Suprapubic skin (tissue), 4 donors: ENCODE results near the gene PAX5. TPM values are rescaled to one million over a fixed set of nuclear protein-coding genes. Genes with fewer than 3 reads are reported as not detected.

Source experiments
- DNase-seq, 2 donors: peaks; one replicate each; pipeline ENCODE4 v3.0.0-alpha.2; 2019; ENCODE audit warnings: low spot score in 2 of 2
- H3K27ac ChIP-seq: fragments of 200-600 bp; sonication (generic); one replicate; pipeline ENCODE4 v1.5.1; 2019
- H3K27me3 ChIP-seq: fragments of 200-600 bp; sonication (generic); one replicate; pipeline ENCODE4 v1.5.1; 2019
- H3K36me3 ChIP-seq: fragments of 200-600 bp; sonication (generic); one replicate; pipeline ENCODE4 v1.5.1; 2019
- H3K4me1 ChIP-seq: fragments of 200-600 bp; sonication (generic); one replicate; pipeline ENCODE4 v1.5.1; 2019
- H3K4me3 ChIP-seq: fragments of 200-600 bp; sonication (generic); one replicate; pipeline ENCODE4 v1.5.1; 2019; ENCODE audit warnings: mild to moderate bottlenecking
- H3K9me3 ChIP-seq: fragments of 200-600 bp; sonication (generic); one replicate; pipeline ENCODE4 v1.5.1; 2019
- CTCF ChIP-seq, 2 donors: fragments of 200-600 bp in 1 of 2; fragments of 450-650 bp in 1 of 2; sonication (generic) in 1 of 2; IDR thresholded peaks; one replicate each; pipeline ENCODE4 v1.5.1; 2016 to 2019; ENCODE audit warnings: antibody characterized with exemption in 2 of 2, mild to moderate bottlenecking in 1 of 2, moderate library complexity in 1 of 2
- EP300 ChIP-seq: sonication (generic); formaldehyde crosslinking; IDR thresholded peaks from one replicate; pipeline ENCODE4 v1.6.1; 2017; ENCODE audit warnings: antibody characterized with exemption
- POLR2A ChIP-seq, 2 donors: fragments of 450-650 bp; IDR thresholded peaks; one replicate each; pipeline ENCODE4 v1.6.1; 2017; ENCODE audit warnings: antibody characterized with exemption in 2 of 2, mild to moderate bottlenecking in 2 of 2, moderate library complexity in 2 of 2
- POLR2AphosphoS5 ChIP-seq, 3 donors: sonication (generic); formaldehyde crosslinking; IDR thresholded peaks; one replicate each; pipeline ENCODE4 v1.6.1; 2017; ENCODE audit warnings: antibody characterized with exemption in 3 of 3
- WGBS: methylation state at CpG from one replicate; pipeline ENCODE4 v1.1.5; 2018; 5-methylcytosine and 5-hydroxymethylcytosine counted together
- total RNA-seq, 4 donors: library from RNA; depleted of rRNA; stranded (reverse); fragments of >200 nt; gene quantifications; one replicate each; pipeline ENCODE4 v1.1.0, GENCODE V29; 2016

PAX5 gene
- total RNA-seq, 4 donors from 2014 or later, result 0.04 TPM; not detected in 3

GRCh38 chr9:36933676-36934215 is 100.3 kb downstream of the PAX5 start:
- Histone ChIP-seq H3K4me1 (no peaks in the 10 kb centered on the region), H3K27me3 (no peaks in the 10 kb centered on the region), H3K27ac (no peak overlapping the region), H3K9me3 (no peaks in the 10 kb centered on the region), H3K36me3 (no peaks in the 10 kb centered on the region), H3K4me3 (no peak overlapping the region)
- TF ChIP-seq EP300, result no peak
- no peak for TF ChIP-seq POLR2AphosphoS5 (IDR thresholded peaks at IDR 0.05)
- WGBS, result 77% methylated on average over 4 of the region's 6 CpGs
- peak in 1 of 2 donors; percentile 52 for DNase-seq

DNA sequence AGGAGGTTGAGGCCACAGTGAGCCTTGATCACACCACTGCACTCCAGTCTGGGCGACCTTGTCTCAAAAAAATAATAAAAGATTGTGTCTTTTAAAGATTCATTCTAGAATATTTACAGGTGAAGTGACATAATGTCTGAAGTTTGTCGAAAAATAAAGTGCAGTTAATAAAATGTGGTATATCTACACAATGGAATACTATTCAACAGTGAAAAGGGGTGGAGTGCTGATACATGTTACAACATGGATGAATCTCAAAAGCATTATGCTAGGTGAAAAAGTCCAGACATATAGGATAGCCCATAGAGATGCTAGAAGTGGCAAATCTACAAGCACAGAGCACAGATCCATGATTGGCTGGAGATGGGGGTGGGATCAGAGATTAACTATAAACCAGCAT is 101.9 kb downstream of the PAX5 start:
- 50% methylated on average over 2 of the region's 2 CpGs for WGBS
- TF ChIP-seq POLR2AphosphoS5 (IDR thresholded peaks at IDR 0.05) (no peak), CTCF (IDR thresholded peaks at IDR 0.05) (no peak), EP300 (no peak), POLR2A (IDR thresholded peaks at IDR 0.05) (no peak)
- Histone ChIP-seq H3K4me1 (no peaks in the 10 kb centered on the region), H3K27me3 (no peaks in the 10 kb centered on the region), H3K27ac (no peak overlapping the region), H3K4me3 (no peak overlapping the region), H3K36me3 (no peaks in the 10 kb centered on the region), H3K9me3 (no peaks in the 10 kb centered on the region)
- no peak for DNase-seq

DNA sequence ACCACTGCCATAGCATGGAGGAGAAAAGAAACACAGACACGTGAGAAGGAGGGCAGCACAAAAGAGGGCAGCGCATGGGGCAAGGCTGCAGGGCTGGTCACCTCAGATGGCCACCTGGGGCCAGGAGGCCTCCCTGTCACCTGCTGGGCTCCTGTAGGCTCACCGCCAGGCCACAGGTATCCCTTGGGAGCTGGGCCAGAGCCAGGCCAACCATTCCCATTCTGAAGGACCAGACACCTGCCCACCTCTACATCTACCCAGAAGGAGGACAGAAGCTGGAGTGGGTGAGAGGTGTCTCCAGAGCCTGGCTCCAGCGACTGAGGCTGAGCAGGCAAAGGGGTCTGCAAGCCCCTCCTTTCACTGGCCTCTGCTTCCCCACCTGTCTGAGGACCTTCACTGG is 103.1 kb downstream of the PAX5 start:
- Histone ChIP-seq H3K36me3 (no peaks in the 10 kb centered on the region), H3K4me1 (no peaks in the 10 kb centered on the region), H3K27ac (no peak overlapping the region), H3K27me3 (no peaks in the 10 kb centered on the region), H3K9me3 (no peaks in the 10 kb centered on the region), H3K4me3 (no peak overlapping the region)
- TF ChIP-seq POLR2AphosphoS5 (IDR thresholded peaks at IDR 0.05) (no peak), POLR2A (IDR thresholded peaks at IDR 0.05) (no peak), EP300 (no peak), CTCF (IDR thresholded peaks at IDR 0.05) (no peak)
- DNase-seq, result peak in 1 of 2 donors; percentile 65
- WGBS, result 75% methylated on average over 1 of the region's 4 CpGs

- TF ChIP-seq EP300 (no peak), POLR2A (IDR thresholded peaks at IDR 0.05) (no peak), POLR2AphosphoS5 (IDR thresholded peaks at IDR 0.05) (no peak)
- H3K4me1 ChIP-seq, result no peaks in the 10 kb centered on the region
- no peak overlapping the region for H3K27ac ChIP-seq
- no peak overlapping the region for H3K4me3 ChIP-seq
- no peaks in the 10 kb centered on the region for H3K36me3 ChIP-seq
- WGBS, result 91% methylated on average over 5 of the region's 5 CpGs
- no peaks in the 10 kb centered on the region for H3K27me3 ChIP-seq
- no peaks in the 10 kb centered on the region for H3K9me3 ChIP-seq
- peak in 1 of 2 donors; percentile 60 for DNase-seq
These were observed 104.8 kb downstream of the PAX5 start for GRCh38 chr9:36929350-36929675.

GRCh38 chr9:36928670-36929349 is 105.3 kb downstream of the PAX5 start:
- Histone ChIP-seq H3K36me3 (no peaks in the 10 kb centered on the region), H3K9me3 (no peaks in the 10 kb centered on the region), H3K27me3 (no peaks in the 10 kb centered on the region), H3K27ac (no peak overlapping the region), H3K4me3 (no peak overlapping the region), H3K4me1 (no peaks in the 10 kb centered on the region)
- no peak for TF ChIP-seq CTCF (IDR thresholded peaks at IDR 0.05)
- no peak for TF ChIP-seq EP300
- TF ChIP-seq POLR2A (IDR thresholded peaks at IDR 0.05), result no peak
- TF ChIP-seq POLR2AphosphoS5 (IDR thresholded peaks at IDR 0.05), result no peak
- 41% methylated on average over 3 of the region's 3 CpGs for WGBS
- DNase-seq, result peak in 1 of 2 donors; percentile 8

DNA sequence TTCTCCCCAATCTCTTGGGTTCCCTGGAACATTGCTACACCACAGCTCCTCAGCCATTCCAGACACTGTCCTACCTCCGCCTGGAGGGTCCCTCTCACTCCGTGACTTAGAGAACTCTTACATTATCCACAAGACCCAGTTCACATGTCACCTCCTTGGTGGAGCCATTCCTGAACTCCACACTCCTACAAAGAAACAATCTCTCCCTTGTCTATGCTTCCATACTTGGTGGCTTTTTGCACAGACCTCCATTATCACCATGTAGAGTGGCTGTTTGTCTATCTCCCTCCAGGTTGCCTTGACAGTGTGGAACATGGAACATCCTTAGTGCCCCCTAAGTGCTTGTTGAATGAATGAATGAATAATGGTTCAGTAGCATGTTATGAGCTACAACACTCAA is 105.9 kb downstream of the PAX5 start:
- peak in 1 of 2 donors; percentile 31 for DNase-seq
- TF ChIP-seq CTCF (IDR thresholded peaks at IDR 0.05) (no peak), POLR2AphosphoS5 (IDR thresholded peaks at IDR 0.05) (no peak), POLR2A (IDR thresholded peaks at IDR 0.05) (no peak), EP300 (no peak)

More for the DNA sequence above, 105.9 kb downstream of the PAX5 start:
- 96% methylated on average over 2 of the region's 2 CpGs for WGBS
- H3K4me1 ChIP-seq, result no peaks in the 10 kb centered on the region
- no peaks in the 10 kb centered on the region for H3K36me3 ChIP-seq
- H3K9me3 ChIP-seq, result no peaks in the 10 kb centered on the region
- H3K4me3 ChIP-seq, result no peak overlapping the region
- H3K27me3 ChIP-seq, result no peaks in the 10 kb centered on the region
- H3K27ac ChIP-seq, result no peak overlapping the region
